SH-SY5Y (cell line): ENCODE measurements around the gene GDF7.

ENCODE experiments used
- GATA2 ChIP-seq: IDR thresholded peaks from 2 replicates; pipeline ENCODE4 v1.6.1; 2011; ENCODE audit warnings: mild to moderate bottlenecking, low read depth, low read length
- GATA3 ChIP-seq: IDR thresholded peaks from 2 replicates; pipeline ENCODE4 v1.6.1; 2011; ENCODE audit warnings: low read depth, mild to moderate bottlenecking, low read length, moderate library complexity

GRCh38 chr2:20677301-20678085 lies 10.5 kb downstream of the GDF7 start:
- TF ChIP-seq GATA2, result no peak
- no peak for TF ChIP-seq GATA3
